Measurements from ENCODE around the gene SLC4A7. TPM values are rescaled to one million over a fixed set of nuclear protein-coding genes. Genes with fewer than 3 reads are reported as not detected.
A peak's percentile ranks its signal among the peaks of the same experiment; 100 is the strongest.
"Not testable (repeated sequence)": the region's sequence is repeated elsewhere in the genome, so short reads cannot be mapped to it uniquely, and the experiment has no call there.

SLC4A7 gene
- 10 to 100 TPM in 1 of 3 donors, 1 to 10 TPM in 2; 1.6 to 13.5 (median 8.4) TPM for polyA plus RNA-seq

DNA sequence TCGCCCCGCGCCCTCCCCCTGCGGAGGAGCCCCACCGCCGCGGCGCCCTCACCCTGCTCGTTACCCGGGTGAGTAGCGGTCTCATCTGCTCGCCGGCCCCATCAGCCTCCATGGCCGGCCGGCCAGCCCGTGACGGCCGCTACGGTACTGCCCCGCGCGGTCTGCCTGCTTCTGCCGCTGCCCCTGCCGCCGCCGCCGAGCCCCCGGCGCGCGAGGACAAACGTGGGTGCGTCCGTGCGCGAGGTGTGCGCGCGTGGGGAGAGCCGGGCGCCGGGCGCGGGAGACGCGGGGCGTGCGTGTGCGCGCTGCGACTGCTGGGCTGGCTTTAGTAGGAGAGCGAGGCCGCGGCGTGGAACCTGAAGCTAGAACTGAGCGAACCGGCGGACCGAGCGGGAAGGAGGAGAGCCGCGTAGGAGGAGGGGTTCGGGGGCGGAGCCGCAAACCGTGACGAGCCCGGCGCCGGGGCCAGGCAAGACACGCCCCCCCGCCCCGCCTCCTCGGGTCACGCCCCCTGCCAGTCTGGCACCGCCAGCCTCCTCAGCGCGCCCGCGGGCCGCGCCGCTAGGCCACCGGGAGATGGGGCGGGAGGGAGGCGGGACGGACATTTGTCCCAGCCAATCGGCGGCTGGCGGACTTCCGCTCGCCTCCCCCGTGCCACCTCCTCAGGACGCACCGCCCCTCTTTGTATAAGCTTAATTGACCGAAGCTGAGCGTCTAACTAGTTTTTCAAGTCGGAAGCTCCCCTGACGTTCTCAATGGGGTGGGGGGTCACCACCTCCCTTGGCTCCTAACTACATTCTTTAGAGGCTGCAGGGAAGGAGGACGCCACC is at the start of gene SLC4A7:
Gene SLC4A7 (minus strand): TSS at position 370 of the 830 bp plus-strand sequence. CDS start 258 bp downstream, at position 112.
- H3K27me3 Mint-ChIP-seq (ENCODE audit: low read depth in 3 of 3), result peaks cover 0 to 10% (median 4%) of the 10 kb centered on the region in 3 donors

DNA sequence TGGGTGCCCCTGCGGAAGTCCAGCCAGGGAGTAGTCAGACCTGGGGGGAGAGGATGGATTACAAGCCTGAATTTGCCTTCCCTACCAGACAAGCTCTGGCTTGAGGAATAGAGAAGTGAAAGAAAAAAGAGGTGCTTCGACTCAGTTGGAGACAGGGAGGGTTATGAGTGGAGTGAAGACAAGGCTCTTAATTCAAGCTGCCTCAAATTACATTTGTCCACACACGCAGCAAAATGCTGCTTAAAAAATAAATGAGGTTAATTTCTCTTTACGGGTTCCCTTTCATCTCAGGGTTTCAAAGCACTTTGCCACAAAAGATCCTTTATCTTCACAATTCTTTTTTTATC is 49.0 kb upstream of the SLC4A7 start:
- peaks cover 15 to 25% of the 10 kb centered on the region in 2 donors for H3K4me1 Mint-ChIP-seq
- no peaks in the 10 kb centered on the region for H3K36me3 Mint-ChIP-seq
- DNase-seq, result no peak
- peaks cover 0 to 3% (median 3%) of the 10 kb centered on the region in 3 donors for H3K27me3 Mint-ChIP-seq (ENCODE audit: low read depth in 3 of 3)
- no peak overlapping the region for H3K4me3 Mint-ChIP-seq
- H3K9me3 Mint-ChIP-seq, result no peaks in the 10 kb centered on the region
- peak overlapping the region in 3 of 6 donors; percentile 32 to 96 (median 86) for H3K27ac Mint-ChIP-seq

More for the DNA sequence above, at the start of gene SLC4A7:
- H3K27ac Mint-ChIP-seq, result peak within 1 kb of the TSS; percentile 92 to 95 (median 92)
- H3K36me3 Mint-ChIP-seq, result no peaks in the 10 kb centered on the region
- peak; percentile 98 to 99 (median 98) for DNase-seq
- peak within 1 kb of the TSS; percentile 95 to 99 (median 98) for H3K4me3 Mint-ChIP-seq
- no peaks in the 10 kb centered on the region for H3K9me3 Mint-ChIP-seq
- peaks cover 50 to 53% of the 10 kb centered on the region in 2 donors for H3K4me1 Mint-ChIP-seq

DNA sequence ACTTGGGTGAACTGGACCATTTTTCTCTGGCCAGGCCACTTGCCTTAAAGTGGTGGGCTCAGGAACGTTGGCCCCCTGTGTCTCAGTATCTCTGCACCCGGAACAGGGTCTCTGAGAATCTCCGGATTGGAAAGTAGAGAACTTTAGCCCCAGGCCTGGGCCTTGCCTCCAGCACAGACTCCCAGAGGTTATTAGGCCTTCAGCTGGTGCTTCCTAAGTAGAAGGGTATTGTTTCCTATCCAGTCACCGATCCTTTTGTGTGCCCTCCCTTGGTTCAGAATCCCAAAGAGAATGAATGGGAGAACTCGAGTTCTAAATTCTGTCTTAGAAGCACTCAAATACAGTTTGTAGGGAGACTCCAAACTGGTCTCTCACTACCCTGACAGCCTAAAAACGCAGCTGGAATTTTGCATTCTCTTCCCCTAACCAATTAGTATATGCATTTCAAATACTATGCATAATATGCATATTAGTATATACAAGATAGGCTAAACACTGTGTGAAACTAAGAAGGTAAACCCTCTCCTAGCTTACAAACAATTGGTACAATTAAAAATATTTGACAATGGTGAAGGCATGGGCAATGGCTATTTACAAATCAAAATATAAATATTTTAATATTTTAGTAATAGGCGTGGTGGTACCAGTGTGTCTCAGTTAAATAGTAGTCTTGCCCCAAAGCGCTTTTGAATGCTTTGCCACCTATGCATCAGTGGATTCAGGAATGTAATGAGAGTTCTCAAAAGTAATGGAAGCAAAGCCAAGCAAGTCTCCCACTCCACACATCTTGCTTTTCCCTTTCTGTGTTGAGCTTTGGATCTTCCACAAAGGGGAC is 48.5 kb upstream of the SLC4A7 start:
- DNase-seq, result no peak
- no peaks in the 10 kb centered on the region for H3K36me3 Mint-ChIP-seq

DNA sequence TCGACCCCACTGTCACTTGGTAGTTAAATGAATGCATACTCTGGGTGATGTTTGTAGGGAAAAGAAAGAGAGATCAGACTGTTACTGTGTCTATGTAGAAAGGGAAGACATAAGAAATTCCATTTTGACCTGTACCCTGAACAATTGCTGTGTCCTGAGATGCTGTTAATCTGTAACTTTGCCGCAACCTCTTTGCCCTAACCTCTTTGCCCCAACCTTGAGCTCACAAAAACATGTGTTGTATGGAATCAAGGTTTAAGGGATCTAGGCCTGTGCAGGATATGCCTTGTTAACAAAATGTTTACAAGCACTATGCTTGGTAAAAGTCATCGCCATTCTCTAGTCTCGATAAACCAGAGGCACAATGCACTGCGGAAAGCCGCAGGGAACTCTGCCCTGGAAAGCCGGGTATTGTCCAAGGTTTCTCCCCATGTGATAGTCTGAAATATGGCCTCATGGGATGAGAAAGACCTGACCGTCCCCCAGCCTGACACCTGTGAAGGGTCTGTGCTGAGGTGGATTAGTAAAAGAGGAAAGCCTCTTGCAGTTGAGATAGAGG is 47.1 kb upstream of the SLC4A7 start:
- not testable (repeated sequence) for DNase-seq; H3K9me3 Mint-ChIP-seq; H3K27me3 Mint-ChIP-seq (ENCODE audit: low read depth in 3 of 3); H3K36me3 Mint-ChIP-seq; H3K27ac Mint-ChIP-seq; H3K4me3 Mint-ChIP-seq
- peaks cover 18 to 33% of the 10 kb centered on the region in 2 donors for H3K4me1 Mint-ChIP-seq

More for the DNA sequence above, 48.5 kb upstream of the SLC4A7 start:
- Mint-ChIP-seq H3K4me3 (no peak overlapping the region), H3K27ac (peak overlapping the region in 2 of 6 donors; percentile 32 to 96), H3K4me1 (peaks cover 15 to 25% of the 10 kb centered on the region in 2 donors), H3K9me3 (no peaks in the 10 kb centered on the region), H3K27me3 (ENCODE audit: low read depth in 3 of 3) (peaks cover 0 to 3% (median 3%) of the 10 kb centered on the region in 3 donors)

DNA sequence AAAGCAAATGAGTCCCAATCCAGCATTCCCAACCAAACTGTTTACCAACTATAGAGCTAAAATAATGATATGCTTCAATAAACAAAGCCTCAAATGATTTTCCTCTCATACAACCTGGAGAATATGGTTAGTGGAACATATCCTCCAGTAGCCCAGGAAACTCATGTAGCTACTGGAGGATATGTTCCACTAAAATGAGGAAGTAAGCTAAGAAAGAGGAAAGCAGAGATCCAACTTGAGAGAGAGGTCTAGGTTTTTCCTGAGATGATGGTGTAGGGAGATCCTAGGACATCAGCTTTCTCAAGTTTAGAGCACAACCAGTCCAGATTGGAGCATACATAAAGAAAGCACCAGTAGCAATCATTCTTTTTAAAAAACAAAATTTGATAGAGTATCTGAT is 44.6 kb upstream of the SLC4A7 start:
- Mint-ChIP-seq H3K9me3 (no peaks in the 10 kb centered on the region), H3K36me3 (no peaks in the 10 kb centered on the region), H3K27ac (no peak overlapping the region), H3K4me1 (peaks cover 6 to 15% of the 10 kb centered on the region in 2 donors), H3K4me3 (no peak overlapping the region), H3K27me3 (ENCODE audit: low read depth in 3 of 3) (peaks cover 0 to 3% (median 0%) of the 10 kb centered on the region in 3 donors)
- DNase-seq, result no peak

DNA sequence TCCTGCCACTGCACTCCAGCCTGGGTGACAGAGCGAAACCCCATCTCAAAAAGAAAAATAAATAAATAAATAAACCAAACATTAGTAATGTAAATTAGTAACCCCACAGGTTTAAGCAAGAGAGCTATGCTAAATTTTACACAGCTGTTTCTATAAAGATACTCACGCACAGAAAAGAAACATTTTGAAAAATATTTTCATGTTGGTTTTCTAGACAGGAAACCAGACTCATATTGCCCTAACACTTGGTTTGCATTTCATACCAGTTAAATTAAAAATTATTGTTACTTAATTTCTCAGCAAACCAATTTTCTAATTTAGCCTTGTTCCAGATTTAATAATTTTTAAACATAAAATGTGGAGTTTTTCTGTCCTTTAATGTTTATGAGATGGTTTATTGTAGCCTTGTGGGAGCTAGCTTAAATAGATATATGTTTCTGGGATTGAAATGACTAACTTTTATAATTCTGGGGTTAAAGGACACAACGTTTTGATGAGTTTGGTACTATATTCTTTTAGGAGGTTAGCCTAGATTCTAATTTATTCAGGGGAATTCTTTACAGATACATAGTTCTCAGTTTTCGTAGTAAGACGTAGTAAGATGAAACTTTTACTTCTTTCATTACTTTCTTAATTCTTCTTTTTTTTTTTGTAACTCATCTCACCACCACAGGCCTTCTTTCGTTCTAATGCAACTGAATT is 42.6 kb upstream of the SLC4A7 start:
- Mint-ChIP-seq H3K27me3 (ENCODE audit: low read depth in 3 of 3) (no peaks in the 10 kb centered on the region), H3K27ac (peak overlapping the region in 5 of 6 donors; percentile 61 to 88 (median 71)), H3K36me3 (no peaks in the 10 kb centered on the region), H3K4me1 (peaks cover 3 to 9% of the 10 kb centered on the region in 2 donors), H3K4me3 (peak overlapping the region in 3 of 5 donors; percentile 1 to 76 (median 30)), H3K9me3 (no peaks in the 10 kb centered on the region)
- DNase-seq, result no peak

DNA sequence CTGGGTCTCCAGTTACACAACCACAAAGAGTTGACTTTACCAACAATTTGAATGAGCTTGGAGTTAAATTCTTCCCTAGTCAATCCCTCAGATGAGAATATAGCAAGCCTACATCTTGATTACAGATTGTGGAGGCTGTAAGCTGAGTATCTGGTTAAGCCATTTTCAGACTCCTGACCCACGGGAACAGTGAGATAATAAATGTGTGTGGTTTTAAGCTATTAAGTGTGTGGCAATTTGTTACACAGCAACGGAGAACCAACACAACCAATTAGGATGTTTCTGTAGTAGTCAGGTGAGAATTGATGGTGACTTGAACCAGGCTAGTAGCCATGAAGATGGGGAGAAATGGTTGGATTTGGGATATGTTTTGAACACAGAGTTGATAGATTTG is 37.7 kb upstream of the SLC4A7 start:
- DNase-seq, result no peak
- H3K27ac Mint-ChIP-seq, result peak overlapping the region in 2 of 6 donors; percentile 44
- peaks cover under 1 to 4% of the 10 kb centered on the region in 2 donors for H3K4me1 Mint-ChIP-seq
- H3K36me3 Mint-ChIP-seq, result no peaks in the 10 kb centered on the region
- peaks cover 0 to 1% (median 0%) of the 10 kb centered on the region in 3 donors for H3K27me3 Mint-ChIP-seq (ENCODE audit: low read depth in 3 of 3)
- H3K4me3 Mint-ChIP-seq, result no peak overlapping the region
- H3K9me3 Mint-ChIP-seq, result no peaks in the 10 kb centered on the region

DNA sequence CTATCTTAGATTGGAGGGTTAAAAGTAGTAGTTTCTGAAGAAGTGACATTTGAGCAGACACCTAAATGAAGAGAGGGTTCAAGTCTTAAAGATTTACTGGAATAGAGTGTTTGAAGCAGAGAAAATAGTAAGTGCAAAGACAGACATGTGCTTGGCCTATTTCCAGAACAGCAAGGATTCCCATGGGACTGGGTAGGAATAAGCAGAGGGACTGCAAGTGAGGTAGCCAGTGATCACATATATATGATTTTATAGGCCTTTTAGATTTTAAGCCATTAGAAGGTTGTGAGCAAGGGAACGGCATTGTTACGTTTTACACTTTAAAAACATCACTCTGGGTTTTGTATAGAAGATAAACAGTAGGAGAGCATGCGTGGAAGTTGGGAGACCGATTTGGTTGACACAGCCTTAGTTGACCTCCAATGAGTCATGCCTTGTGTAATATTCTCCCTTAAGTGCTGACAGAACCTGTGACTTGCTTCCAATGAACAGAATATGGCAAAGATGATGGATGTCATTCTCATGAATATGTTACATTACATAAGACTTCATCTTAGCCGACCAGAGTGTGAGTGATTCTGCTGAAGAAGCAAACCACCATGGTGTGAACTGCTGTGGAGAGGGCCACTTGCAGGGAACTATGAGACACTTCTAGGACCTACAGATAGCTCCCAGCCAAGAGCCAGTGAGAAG is 37.1 kb upstream of the SLC4A7 start:
- Mint-ChIP-seq H3K9me3 (no peaks in the 10 kb centered on the region), H3K27ac (peak overlapping the region in 3 of 6 donors; percentile 12 to 44 (median 44))

DNA sequence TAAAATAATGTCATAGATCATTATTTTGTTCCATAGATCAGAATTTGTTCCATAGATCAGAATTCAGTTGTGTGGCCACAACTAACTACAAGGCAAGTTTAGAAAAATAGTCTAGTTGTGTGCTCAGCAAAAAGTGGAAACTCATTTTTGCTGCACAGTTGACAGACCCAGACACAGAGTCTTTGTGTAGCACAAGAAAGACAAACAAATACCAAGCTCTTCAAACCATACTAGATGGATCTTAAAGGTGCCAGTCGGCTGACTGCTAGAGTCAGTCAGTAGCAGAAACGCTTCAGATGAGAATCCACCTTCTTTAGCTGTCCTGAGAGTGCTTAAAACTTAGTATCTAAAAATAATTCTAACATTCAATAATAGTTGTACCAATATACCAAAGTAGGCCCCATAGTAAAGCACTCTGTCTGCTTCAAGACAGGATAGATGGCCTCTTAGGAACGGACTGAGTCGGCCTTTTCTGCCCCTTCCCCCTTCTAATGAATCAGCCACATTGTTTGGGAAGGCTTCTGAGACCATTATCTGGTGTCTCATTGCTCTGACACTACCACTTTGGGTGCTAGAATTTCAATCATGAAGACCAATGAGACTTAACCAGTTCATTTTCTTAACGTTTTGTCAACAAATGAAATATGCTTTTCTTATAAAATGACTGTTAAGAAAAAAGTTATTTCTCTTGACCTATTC is 27.7 kb upstream of the SLC4A7 start:
- H3K4me1 Mint-ChIP-seq, result no peaks in the 10 kb centered on the region
- peaks cover 0 to 4% (median 0%) of the 10 kb centered on the region in 3 donors for H3K27me3 Mint-ChIP-seq (ENCODE audit: low read depth in 3 of 3)
- no peak overlapping the region for H3K27ac Mint-ChIP-seq
- no peak overlapping the region for H3K4me3 Mint-ChIP-seq
- no peaks in the 10 kb centered on the region for H3K36me3 Mint-ChIP-seq
- H3K9me3 Mint-ChIP-seq, result no peaks in the 10 kb centered on the region
- DNase-seq, result no peak

More for the DNA sequence above, 37.1 kb upstream of the SLC4A7 start:
- Mint-ChIP-seq H3K27me3 (ENCODE audit: low read depth in 3 of 3) (peaks cover 0 to 1% (median 0%) of the 10 kb centered on the region in 3 donors), H3K4me3 (no peak overlapping the region), H3K36me3 (no peaks in the 10 kb centered on the region), H3K4me1 (no peaks in the 10 kb centered on the region)
- DNase-seq, result peak in 1 of 3 donors; percentile 0

DNA sequence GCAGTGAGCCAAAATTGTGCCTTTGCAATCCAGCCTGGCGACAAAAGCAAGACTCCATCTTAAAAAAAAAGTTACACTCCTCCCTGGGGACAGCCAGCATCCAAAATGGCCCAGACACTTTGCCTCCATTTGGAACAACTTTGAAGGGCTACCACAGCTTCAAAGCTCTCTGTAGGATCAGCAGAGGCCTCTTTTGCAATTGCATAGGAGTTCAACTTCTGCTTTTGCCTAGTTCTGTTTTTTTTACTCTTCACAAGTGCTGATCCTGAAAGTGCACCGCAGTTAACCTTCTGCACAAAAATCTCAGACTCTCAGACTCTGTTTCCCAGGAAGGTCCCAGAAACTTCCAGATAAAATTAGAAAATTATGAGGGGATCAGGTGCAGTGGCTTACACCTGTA is 25.2 kb upstream of the SLC4A7 start:
- no peak overlapping the region for H3K27ac Mint-ChIP-seq
- H3K27me3 Mint-ChIP-seq (ENCODE audit: low read depth in 3 of 3), result peaks cover 0 to 4% (median 0%) of the 10 kb centered on the region in 3 donors
- no peaks in the 10 kb centered on the region for H3K9me3 Mint-ChIP-seq
- no peaks in the 10 kb centered on the region for H3K36me3 Mint-ChIP-seq
- no peak for DNase-seq
- H3K4me1 Mint-ChIP-seq, result no peaks in the 10 kb centered on the region
- no peak overlapping the region for H3K4me3 Mint-ChIP-seq

DNA sequence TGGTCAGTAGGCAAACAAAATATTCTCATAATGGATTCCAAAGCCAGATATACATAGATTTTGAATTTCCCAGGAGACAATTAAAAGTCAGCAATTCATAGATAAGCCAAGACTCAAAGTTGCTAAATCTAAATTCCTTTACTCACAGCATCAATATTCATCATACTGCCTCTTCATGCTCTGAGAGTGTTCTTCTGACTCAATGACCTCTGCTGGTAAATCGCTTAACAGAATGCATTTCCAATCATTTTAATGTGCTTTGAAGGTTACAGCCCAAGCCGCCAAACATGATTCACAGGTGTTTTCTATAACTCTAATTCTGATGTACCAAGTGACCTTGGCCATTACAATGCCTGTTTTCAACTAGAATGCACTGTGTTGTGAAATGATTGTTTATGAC is 24.2 kb upstream of the SLC4A7 start:
- Mint-ChIP-seq H3K4me1 (no peaks in the 10 kb centered on the region), H3K27ac (no peak overlapping the region), H3K9me3 (no peaks in the 10 kb centered on the region), H3K27me3 (ENCODE audit: low read depth in 3 of 3) (peaks cover 0 to 4% (median 0%) of the 10 kb centered on the region in 3 donors), H3K4me3 (no peak overlapping the region), H3K36me3 (no peaks in the 10 kb centered on the region)
- DNase-seq, result no peak

DNA sequence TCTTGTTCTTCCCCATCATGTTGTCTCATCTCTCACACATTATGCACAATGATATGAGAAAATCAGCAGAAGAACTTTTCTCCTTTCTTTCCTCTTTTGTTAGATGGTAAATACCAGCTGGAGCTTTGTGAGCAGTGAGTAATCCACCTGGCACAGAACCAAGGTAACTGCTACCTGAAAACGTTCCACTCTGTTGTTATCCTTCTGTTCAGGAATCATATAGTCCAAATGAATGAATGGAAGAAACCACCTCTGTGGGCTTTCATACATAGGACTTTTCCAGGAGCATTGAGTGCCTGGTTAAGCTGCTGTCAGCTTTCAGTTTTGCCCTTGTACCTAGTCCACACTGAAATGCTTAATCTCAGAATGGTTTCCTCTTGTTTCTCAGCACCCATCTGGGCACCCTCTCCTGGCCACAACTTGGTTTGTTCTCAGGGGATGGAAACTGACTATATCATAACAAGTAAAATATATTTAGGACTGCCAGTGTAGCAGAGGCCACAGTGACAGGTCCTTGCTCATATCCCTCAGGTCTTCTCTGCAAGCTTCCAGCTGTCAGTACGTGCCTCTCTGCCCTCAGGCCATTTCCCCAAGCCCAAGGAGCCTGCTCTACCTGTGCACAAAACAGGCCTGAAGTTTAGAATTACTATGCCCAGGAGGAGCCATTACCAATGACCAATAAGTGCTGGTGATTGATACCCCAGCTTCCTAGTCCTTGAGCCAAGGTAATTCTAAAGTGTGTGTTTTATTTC is 23.5 kb upstream of the SLC4A7 start:
- H3K4me3 Mint-ChIP-seq, result no peak overlapping the region
- H3K4me1 Mint-ChIP-seq, result no peaks in the 10 kb centered on the region
- no peaks in the 10 kb centered on the region for H3K9me3 Mint-ChIP-seq
- H3K27me3 Mint-ChIP-seq (ENCODE audit: low read depth in 3 of 3), result no peaks in the 10 kb centered on the region
- no peaks in the 10 kb centered on the region for H3K36me3 Mint-ChIP-seq
- H3K27ac Mint-ChIP-seq, result no peak overlapping the region
- DNase-seq, result no peak

All from immature natural killer cell (primary cell).